NCI-H187 (cell line): Measurements from ENCODE around the gene TMEM119.

Experiments
- DNase-seq, 2 experiments: peaks; one replicate each; lab custom pipeline; 2025; lab: John Stamatoyannopoulos, UW

TMEM119 gene, protein sequence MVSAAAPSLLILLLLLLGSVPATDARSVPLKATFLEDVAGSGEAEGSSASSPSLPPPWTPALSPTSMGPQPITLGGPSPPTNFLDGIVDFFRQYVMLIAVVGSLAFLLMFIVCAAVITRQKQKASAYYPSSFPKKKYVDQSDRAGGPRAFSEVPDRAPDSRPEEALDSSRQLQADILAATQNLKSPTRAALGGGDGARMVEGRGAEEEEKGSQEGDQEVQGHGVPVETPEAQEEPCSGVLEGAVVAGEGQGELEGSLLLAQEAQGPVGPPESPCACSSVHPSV

DNA sequence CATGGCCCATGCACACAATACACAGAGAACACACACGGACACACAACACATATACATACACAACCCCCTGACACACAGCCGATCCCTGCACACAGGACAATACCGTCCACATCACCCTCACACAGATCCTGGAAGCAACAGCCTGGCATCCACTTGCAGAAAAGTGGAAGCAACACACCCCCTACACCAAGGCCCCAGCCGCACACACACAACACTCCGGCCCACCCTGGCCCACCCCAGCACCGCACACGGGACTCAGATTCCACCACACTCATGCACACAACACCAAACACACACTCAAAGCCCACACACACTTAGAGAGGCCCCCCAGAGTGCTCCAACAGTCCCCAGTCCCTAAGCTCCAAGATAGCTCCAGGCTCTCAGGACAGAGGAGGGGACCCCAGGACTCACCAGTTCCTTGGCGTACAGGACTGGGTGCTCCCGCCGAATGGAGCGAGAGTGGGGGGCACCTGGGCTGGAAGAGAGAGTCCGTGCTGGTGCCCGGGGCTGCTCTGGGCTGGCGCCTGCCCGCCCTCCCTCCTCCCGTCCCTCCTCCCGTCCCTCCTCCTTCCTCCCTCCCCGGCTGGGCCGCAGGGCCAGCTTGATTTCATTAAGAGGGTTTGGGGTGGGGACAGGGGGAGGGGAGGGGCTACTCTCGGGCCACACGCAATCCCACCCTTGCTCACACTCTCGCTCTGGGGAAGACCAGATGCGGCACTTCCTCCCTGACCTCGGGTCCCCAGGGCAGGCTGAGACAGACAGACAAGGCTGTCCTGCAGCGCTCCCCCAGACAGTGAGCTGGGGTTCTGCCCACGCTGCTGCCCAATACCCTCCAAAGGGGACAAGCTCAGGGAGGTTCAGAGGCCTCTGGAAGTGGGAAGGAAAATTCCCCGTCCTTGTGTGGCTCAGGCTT lies at the start of gene TMEM119:
TSS of gene TMEM119 (minus strand) at position 526 of the 913 bp plus-strand sequence. CDS start 5,701 bp downstream, outside the sequence.
- no peak for DNase-seq

DNA sequence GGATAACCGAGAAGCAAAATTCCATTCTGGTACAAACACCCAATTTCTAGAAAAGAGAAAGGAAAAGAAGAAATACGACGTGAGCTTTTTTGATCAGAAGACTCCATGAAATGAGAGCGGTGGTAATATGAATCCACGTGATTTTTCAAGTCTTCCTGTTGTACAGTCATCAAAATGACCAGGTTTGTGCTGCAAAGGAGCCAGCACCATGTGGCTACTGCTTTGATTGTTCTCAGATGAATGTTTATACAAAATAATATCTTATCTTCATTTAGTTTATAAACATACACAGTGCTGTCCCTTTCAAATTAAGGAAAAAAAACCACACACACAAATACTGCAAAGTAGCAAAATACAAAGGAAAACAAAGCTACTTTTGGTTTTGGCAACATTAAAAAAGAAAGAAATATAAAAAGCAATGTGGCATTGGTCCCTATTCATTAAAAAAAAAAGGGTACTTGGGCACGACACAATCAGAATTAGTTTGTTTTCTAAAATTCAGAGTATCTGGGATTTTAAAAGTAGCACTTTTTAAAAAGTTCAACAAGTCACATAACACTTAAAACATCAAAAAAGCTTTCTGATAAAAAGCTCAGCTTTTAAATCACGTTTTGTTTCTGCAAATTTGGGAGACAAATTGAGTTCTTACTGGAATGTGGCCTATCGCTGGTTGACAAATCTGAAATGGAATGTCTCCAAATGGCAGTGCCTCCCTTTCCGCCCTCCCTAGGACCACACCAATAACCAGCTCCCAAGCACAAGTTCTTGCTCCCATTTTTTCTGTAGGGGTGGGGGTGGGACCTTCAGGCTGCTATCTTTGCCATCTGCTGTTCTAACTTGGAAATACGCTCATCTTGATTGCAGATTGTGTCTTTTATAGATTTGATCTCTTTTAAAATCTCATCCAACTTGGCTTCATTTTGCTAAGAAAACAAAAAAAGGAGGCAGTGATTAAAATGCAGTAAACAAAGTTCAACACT lies 49.0 kb upstream of the TMEM119 start:
- DNase-seq: no peak

DNA sequence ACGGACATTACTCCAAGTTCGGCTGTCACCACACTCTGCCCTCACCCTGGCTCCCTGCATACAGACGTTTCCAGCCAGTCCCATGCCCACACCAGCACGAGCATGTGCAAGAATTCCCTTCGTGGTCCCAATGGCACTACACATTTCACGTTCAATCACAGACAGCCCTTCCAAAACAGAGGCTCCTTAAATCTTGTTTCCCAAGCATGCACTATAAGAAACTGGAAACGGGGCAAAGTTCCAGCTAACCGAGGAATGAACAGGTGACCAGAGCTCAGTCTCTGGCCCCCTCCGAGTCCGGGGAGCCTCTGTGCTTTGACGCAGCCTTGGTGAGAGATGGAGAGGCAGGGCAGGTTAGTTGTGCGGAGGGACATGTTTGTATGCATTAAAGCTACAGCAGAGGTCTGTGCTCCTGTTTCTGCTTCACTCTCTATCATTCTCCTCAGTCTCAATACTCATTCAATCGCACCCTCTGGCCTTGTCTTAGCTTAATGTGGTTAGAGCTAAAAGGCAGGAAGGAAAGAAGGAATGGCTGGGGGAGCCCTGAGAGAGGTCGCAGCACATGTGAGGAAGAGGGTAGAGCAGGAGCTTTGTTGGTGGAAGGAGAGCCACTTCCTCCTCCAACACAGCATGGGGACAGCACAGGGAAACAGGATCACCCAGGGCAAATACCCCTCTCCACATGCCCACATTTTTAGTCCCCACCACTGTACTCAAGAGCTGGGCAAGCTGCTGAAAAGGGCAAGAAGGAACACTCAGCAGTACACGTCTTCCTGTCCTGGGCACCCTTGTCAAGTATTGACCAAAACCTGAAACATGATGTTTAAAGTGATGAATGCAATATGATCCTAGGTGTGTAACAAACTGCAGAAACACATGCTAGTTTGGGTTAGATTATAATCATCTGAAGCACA lies 48.1 kb upstream of the TMEM119 start:
- no peak for DNase-seq

DNA sequence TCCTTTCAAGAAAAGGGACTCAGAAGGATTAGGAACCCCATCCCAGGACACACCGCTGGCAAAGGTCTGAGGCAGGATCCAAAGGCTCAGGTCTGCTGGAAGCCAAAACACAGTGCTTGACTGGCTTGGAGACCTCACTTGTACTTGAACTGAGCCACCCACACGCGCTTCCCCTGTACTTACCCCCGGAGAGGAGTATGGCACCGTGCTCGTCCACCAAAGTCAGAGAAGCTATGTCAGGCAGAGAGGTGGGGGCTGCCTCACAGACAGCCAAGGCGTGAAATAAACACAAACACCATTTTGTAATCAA lies 46.9 kb upstream of the TMEM119 start:
- DNase-seq: no peak

DNA sequence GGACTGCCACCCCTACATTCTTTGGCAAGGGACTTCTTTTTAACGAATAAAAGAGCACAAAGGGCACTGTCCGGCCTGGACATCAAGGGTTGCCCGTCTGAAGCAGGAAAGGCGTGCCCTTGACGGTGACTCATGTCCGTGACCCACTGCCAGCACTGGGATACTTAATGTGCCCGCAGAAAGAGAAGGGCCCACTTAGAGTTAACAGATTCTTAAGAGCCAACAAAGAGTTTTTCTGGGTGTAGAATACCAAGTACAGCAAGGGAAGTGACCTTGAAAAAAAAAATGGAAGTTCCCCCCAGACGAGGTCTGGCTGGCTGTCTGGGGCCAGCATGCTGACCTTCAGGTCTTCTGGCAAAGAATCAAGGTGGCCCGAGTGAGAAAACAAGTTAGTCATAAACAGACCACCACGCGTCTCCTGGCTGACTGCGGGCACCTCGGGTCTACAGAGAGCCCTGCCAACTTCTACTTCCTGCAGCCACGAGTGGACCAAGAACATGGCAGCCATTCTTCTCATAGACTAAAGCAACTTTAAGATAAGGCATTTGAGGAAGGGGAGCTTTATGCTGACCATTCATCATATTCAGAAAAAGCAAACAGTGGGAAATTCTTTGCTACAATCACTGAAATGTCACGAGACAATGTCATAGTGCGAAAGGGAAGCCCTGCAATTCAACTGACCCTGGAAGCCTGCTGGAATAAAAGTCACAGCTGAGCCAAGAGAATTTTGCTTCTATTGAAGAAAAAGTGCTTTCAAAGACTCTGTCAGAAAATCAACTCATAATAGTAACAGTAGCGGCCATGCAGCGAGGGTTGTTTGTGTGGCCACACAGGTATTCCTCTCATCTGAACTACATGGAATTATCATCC lies 46.3 kb upstream of the TMEM119 start:
- DNase-seq: no peak

DNA sequence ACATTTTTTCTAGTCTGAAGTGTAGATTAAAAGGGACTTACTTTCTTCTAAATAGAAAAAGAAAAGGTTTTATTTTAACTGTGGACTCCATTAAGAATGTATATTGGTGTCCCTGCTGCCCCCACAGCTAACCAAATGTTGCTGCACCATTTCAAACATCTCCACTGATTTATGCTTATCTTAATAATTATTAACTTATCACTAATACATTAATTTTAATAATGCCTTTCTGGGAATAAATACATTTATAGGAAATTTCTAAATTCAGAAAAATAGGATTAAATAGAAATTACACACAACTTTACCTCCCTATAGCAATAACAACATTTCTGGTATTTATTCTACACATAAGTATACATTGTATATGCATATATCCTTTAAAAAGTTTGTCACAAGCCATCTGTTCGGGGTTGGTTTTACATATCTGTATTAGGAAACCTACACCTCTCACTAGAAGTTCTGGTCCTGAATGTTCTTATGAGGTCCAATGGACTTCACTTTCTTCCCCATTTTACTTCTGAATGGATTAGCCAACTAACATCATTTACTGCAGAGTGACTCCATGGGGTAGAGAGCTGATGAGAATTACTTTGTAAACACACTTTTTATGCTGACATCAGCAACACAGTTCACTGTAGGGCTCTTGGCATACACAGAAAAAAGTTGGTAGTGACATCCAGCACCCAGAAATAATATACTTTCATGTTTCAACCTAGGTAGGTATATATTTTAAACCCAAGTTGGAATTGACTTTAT lies 45.2 kb upstream of the TMEM119 start:
- DNase-seq: no peak

DNA sequence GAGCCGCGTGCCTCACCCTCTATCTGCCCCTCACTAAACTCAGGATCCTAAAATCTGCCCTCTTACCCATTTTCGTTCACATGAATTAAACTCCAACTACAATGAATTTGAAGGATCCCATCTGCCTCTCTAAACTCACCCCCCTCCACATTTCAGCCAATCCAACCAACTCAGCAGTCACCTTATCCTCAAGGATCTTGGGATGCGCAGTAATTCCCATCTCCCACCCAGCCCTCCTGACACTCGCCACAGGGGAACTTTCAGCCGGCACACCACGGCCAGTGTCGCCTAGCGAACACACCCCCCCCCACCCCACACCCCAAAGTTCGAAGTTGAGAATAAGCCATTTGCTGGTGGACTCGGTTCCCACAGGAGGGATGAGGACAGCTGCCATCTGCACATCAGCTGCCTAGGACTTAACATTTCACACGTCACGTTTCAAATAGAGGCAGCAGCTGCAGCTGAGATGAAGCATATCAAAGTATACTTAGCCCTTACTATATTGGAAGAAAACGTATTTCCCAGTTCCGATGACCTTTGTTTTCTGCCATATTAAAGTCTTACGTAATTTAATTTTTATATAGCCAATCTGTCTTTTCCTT lies 44.5 kb upstream of the TMEM119 start:
- DNase-seq: peak; percentile 52 to 54

DNA sequence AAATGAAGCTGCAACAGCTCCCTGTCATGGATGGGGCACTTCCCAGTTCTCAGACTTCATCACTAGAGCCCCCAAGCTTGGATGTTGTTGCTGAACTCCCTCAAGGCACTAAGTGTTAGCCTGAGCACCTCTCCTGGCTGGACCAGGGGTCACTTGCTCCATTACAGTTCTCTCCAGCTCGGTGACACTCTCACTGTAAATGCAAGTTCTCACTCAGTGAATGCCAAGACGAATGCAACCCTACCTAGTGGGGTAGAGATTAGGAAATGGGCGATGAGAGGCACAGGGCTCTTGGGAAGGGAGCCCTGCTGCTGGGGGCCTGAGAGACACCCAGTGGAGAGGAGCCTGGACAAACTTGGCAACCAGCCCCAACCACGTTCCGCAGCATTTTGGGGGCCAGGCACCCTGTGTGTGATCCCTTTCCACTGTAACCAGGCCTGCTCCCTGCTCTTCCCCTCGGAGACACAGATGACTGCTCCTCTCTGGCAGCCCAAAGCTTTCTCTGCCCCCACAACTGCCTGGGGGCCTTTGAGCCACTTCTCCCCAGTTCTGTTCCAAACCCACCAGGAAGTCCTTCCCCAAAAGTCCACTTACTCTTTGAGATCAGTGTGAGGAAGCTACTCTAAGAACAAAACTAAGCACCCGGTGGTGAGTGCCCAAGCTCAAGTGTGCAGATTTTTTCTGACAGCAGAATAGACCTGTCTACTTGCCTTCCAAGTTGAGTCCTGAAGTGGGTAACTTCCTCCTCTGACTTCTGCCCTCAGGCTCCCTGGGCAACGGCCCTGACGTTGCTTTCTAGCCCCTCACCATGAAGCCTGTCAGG lies 43.8 kb upstream of the TMEM119 start:
- DNase-seq: no peak

DNA sequence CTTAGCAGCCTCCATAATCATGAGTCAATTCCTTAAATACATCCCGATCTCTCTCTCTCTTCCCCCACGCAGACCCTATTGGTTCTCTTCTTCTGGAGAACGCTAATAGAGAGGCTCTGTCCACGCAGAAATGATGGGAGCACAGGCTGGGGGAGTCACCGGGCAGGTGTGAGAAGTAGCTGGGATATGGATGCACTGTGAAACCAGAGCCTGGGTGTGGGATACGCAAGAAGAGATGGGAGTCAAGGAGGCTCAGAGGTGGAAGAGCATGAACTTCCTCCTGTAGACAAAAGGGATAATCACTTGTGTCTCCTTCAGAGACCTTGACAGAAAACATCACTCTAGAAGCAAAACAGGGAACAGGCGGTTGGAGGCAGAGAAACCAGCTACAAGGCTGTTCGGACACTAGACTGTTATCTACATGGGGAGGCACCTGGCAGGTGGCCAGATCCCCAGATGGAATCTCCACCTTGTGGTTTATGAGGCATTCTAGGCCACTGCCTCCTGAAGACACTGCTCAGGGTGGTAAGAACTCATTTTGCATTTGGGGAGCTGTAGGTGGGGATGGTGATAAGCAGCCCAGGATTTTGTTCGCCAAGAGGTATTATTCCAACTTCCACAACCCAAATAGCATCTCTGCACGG lies 43.0 kb upstream of the TMEM119 start:
- peak; percentile 76 to 88 for DNase-seq

DNA sequence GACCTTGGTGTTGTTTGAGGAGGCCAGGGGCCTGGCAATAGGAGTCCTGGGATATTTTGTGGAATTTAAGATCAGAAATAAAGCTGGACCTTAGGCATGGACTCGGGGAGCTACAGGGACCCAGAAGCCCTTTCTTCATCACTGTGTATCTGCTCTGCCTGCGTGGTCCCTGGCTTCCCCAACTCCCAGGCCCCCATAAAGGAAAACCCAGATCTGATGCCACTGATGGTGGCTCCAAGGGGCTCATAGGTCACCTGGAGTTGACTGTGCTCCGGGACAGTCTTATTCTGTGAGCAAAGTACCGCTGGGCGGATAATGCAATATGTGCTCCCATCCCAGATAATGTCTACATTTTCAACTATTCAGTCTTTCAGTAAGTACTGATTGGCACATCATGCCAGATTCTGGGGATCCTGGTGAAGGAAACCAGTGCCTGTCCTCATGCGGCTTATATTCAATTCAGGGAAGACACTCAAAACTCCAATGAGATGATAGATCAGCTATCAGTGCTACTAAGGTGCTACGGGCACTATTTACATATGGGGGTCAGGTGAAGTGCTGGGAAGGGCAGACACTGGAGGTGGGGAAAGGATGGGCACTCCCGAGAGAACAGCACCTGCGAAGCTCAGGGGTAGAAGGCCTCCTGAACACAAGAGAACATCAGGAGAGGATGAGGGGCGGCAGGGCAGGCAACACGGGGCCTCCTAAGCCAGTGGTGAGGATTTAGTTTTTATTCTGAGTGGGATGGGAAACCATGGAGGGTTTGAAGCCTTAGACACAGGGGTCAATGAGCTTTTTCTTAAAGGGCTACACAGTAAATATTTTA lies 41.3 kb upstream of the TMEM119 start:
- no peak for DNase-seq

DNA sequence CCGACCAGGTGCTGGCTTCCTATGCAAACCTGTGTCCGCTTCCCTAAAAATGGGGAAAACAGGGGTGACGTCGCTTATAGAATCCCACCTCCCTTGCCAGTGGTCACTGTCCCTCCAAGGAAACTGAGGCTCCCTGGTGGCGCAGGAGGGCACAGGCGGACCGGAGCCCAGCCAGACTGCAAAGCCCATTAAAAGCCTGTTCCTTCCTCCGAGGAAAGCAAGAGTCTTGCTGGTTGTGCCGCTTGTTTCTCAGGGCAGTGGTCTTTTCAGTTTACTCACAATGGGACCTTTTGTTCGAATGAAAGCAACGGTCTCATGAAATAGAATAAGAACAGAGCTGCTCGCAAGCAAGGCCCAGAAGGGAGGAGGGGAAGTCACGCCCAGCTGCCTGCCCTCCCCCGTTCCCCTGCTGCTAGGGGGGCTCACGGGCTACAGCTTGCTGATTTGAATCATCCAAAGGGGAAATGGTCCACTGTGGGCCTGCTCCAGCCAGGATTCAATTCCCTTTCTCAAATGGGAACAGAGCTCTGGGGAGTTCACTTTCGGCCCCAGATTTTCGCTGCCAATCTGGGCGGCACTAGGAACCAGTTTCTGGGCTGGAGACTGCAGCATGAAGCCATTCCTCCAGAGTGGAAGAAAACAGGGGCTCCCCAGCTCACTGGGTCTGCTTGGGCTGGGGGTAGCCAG lies 40.4 kb upstream of the TMEM119 start:
- DNase-seq: no peak

DNA sequence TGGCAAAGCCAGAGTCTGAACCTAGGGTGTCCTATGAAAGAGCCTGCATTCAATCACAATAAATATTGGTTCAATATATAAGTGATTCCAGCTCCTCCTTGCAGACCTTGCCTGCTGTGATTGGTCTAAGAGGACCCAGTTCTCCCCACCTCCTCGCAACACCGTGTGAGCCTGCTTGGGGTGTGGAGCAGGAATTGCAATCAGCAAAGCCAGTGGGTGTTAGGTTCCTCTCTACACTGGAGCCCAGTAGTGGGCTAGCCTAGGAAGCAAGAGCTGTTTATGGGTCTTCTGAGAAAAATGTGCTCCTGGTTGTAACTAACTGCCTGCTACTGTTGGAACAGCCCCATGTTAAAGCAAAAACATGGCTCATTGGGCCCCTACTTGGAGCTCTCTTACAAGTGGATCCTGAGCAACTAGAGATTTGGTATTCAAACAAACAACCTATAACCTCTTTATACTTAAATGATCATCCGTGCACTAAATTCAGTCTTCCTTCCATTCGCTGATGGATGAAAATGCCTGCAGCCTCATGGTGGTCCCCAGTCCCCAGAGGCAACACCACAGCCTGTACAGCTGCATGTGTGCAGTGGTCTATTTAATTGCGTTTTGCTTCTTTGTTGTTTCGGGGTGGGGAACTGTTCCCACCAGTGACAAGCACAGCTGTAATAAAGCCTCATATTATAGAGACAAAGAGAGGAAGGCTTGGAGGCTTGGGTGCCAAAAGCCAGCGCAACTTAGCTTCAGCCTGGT lies 39.5 kb upstream of the TMEM119 start:
- DNase-seq: no peak

DNA sequence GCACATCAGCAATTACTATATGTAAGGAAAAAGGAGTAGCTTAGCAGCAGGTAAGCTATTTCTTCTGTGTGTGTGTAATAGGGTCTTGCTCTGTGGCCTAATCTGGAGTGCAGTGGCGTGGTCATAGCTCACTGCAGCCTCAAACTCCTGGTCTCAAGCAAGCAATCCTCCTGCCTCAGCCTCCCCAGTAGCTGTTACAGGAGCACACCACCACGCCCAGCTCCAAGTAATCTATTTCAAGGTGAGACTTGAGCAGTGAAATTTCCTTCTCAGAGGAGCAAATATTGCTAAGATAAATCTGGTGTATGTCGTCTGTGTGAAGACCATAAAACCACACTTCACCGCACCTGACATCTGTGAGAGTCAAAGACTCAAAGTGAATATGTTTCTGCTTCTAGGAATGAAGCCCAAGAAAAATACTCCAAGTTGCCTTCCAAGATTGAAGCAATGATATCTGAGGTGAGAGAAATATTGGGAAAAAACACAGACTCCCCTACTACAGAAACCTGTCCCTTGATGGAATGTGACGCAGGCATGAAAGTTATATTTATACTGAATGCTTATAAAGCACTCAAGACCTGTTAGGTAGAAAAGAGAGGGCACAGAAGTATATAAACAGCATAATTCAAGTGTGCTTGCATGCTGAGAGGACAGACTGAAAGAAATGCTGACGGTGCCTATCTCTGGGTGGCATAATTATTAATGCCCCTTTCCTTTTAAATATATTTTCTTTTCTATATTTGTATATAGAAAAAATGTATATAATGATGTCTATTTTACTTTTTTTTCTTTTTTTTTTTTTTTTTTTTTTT lies 38.3 kb upstream of the TMEM119 start:
- no peak for DNase-seq

DNA sequence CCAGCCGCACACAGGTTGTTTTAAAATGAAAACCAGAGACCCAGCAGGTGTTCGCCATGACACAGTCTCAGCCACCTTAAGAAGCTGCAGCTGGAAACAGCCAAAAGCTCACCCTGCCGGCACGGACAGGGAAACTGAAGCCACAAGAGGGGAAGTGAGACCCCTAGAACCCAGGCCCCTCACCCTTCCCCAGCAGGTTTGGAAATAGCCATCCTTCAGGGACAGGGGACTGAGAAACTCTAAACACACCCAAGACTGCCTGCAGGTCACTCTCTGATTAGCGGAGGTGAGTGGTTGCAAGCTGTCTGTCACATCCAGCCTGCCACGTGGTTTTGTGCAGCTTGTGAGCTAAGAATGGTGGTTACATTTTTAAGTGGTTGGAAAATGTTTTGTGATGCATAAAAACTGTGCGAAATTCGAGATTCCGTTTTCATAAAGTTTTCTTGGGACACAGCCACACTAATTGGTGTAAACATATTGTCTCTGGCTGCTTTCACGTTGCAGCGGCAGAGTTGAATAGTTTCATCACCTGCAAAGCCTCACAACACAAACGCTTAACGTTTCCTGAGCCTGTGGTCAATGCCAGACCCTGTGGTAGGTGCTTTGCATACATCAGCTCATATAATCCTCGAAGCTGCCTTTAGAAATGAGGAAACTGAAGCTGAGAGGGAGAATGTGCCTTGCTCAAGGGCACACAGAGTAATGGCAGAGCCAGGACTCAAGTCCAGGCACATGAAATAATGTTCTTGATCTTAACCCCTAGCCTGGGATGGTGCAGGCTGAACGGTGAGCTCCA lies 37.5 kb upstream of the TMEM119 start:
- DNase-seq: peak in 1 of 2 experiments; percentile 42
